HG03457 (cell line): Measurements from ENCODE around the gene DMD.
"Not testable (repeated sequence)": the region's sequence is repeated elsewhere in the genome, so short reads cannot be mapped to it uniquely, and the experiment has no call there.

Experiments
- ATAC-seq: cut with Tn5 transposase; IDR thresholded peaks from one replicate; pipeline ENCODE4 v1.9.1; 2021; ENCODE audit warnings: moderate number of reproducible peaks; ENCODE audit not compliant: unreplicated experiment

DMD gene

DNA sequence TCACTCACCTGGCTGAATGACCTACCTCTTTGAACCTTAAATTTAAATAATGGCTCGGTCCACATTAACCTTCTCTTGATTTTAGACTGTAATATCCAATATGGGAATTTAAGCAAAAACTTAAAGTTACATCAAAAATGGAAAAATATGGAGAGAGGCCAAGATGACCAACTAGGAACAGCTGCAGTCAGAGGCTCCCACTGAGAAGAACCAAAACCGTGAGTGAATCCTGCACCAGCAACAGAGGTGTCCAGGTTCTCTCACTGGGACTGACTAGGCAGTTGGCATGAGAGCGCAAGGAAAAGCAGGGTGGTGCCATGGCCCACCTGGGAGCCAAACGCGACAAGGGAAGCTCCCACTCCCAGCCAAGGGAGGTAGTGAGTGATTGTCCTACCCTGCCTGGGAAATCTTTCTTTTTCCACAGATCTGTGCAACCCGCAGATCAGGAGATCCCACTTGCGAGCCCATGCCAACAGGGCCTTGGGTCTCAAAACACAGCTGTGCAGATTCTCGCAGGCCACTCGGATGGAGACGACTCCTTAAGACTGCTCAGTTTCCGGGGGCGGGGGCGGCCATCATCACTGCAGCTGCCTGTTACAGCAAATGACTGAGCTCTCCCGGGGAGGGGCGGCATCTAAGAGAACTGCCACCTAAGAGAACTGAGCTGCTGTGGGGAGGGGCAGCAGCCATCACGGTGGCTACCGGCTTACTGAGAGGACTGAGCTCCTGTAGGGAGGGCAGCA lies 343.4 kb downstream of the DMD start:
- ATAC-seq = no peak

DNA sequence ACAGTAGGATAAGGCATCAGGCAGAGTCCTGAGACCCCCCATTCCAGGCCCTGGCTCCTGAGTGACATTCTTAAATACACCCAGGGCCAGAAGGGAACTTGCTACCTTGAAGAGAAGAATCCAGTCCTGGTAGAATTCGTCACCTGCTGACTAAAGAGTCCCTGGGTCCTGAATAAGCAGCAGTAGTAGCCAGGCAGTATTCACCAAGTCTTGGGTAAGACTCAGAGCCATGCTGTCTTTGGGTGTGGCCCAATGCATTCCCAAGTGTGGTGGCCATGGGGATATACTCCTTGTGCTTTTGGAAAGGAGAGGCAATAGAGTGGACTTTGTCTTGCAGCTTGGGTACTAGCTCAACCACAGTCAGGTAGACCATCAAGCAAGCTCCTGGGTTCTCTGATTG lies 359.1 kb downstream of the DMD start:
- no peak for ATAC-seq

DNA sequence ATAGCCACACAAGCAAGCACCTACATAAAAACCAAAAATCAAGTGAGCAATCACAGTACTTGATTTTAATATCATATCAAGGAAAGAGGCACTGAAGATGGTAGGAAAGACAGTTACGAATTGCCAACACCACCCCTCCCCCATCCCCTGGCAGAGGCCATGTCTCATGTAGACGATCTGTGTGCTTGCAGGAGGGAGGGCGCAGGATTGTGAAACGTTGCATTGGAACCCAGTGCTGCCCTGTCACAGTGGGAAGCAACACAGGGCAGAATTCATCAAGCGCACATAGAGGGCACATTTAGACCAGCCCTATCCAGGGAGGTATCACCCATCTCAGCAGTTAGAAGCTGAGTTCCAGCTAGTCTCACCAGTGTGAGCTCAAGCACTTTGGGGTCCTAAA lies 359.8 kb downstream of the DMD start:
- ATAC-seq = no peak

DNA sequence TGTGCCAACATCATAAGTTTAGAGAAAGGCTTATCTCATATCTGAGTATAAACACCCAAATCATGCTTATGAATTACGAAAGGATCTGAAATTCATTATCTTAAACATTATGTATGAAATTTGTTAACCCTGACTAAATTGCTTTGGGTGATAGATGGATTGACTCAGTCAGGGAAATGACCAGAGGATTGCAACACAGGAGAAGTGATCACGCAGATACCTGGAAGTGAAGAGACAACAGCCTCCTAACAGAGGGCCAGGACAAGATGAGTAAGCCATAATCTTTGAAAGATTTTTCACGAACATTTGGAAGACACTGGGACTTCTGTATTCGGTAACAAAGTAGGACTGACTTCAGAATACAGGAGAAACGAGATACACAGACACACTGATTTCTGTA lies 363.4 kb downstream of the DMD start:
- no peak for ATAC-seq

DNA sequence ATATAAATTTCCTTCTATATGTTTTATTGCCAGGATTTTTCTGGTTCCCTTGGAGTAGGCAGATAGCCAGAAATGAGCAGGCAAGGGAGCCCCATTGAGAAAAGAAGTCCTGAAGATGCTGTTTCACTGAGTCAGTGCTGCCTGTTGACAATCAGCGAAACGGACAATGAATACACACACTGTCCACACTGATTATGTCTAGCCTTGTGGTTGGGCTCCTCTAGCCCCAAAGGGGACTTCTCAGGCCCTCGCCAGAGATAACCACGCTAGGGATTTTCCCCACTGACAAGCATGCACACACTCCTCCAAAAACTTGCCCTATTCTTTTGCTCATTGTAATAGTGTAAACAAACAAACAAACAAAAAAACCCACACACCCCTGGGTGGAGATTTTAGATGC lies 369.3 kb downstream of the DMD start:
- no peak for ATAC-seq

DNA sequence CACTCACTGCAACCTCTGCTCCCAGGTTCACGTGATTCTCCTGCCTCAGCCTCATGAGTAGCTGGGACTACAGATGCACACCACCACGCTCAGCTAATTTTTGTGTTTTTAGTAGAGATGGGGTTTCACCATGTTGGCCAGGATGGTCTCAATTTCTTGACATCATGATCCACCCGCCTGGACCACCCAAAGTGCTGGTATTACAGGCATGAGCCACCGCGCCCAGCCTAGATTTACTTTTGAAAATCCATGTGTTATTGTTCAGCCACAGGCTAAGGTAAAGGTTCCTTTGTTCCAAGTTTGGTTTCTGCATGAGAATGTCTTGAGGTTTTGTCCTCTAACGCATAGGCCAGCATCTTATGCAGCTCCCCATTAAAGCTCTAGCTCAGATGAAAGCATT lies 371.6 kb downstream of the DMD start:
- ATAC-seq = no peak

DNA sequence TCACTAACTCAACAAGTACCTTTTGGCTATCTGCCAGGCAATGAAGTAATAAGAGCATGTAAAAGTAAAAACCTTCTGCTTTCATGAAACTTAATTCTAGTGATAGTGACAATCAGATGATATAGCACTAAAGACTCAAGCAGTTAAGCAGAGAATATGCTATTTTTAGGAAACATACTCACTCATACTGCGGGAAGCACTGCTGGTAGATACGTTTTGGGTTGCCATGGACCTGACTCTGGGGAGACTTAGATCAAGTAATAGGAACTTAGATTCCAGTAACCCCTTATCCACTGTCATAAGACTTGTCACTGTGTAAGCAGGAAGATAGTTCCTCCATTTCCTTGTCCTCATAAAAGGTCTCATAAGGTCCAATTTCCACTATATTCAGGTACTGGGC lies 386.3 kb downstream of the DMD start:
- no peak for ATAC-seq

DNA sequence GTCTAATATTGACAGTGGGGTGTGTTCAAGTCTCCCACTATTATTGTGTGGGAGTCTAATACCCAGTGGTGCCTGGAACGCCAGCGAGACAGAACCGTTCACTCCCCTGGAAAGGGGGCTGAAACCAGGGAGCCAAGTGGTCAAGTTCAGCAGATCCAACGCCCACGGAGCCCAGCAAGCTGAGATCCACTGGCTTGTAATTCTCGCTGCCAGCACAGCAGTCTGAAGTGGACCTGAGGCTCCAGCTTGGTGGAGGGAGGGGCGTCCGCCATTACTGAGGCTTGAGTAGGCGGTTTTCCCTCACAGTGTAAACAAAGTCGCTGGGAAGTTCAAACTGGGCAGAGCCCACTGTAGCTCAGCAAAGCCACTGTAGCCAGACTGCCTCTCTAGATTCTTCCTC lies 407.3 kb downstream of the DMD start:
- ATAC-seq = no peak

DNA sequence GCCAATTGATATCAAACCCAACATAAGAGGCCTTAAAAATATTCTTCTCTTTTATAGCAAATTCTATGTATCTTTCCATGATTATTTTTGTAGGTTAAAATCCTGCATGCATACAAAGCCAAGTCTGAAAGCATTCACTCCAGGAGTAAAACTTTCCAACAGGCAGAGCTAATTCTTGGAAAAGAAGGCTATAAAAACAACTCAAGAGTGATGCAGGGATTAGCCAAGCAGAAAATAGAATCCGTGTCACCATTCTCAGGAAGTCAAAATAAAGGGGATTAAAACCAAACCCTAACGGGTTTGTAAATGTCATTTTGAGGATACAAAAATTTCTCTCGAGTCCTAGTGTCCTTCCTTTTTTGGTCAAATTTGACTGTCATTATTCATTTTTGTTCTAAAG lies 412.4 kb downstream of the DMD start:
- ATAC-seq = no peak

DNA sequence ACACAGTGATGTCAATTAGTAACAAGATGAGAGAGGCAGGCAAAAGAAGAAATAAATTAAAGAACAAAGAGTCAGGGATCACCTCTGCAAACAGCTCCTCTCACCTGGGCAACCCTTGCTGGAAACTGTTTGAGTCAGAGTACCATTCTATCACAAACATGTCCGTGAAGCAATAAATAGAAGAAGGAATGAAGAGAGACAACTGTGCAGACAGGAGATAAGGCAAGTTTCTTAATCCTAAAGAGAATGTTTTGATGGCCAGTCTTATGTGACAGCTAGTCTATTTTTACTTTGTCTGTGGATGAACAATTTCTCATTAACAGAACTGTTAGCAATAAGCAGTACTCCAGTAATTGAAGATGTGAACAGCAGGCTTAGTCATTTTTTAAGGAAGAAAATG lies 422.4 kb downstream of the DMD start:
- no peak for ATAC-seq

DNA sequence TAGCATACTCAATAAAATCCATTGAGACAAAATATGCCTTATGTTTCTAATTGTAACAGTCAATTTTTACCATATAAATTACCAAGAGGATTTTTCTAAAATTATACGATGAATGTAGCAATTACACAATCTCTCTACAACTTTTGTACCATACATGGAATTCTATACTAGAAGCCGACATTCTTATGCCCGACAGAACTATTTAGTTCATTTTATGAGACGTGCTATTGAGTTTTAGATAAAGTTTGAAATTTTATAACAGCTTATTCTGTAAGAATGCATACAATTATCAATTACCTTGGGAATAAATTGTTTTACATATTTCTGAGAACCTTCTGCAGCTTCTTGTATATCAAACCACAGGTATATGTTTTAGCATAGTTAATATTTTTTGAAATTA lies 431.2 kb downstream of the DMD start:
- no peak for ATAC-seq

DNA sequence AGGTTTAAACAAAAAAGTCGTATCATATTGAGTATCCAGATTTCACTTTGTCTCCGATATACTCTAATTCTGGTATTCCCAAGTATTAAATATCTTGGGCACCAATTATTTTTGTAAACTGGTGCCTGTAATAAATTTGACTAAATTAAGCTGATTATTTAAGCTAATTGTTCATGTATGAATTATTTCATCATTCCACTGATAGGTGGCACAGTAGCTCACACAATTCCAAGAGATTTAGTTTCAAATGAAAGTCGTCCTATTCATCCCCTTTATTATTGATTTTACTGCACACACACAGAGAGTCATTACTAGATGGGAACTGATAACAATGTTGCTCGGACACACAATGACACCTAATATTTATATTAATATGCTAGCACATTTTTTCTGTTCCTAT lies 432.4 kb downstream of the DMD start:
- no peak for ATAC-seq

DNA sequence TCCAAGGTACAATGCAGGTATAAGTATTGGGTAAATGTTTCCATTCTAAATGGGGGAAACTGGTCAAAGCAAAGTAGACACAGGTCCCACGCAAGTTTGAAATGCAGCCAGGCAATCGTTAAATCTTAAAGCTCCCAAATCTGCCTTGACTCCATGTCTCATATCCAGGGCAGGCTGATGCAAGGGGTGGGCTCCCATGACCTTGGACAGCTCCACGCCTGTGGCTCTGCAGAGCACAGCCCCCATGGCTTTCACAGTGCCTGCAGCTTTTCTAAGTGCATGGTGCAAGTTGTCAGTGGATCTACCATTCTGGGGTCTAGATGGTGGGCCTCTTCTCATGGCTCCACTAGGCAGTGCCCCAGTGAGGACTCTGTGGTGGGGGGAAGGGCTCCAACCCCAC lies 436.4 kb downstream of the DMD start:
- no peak for ATAC-seq

DNA sequence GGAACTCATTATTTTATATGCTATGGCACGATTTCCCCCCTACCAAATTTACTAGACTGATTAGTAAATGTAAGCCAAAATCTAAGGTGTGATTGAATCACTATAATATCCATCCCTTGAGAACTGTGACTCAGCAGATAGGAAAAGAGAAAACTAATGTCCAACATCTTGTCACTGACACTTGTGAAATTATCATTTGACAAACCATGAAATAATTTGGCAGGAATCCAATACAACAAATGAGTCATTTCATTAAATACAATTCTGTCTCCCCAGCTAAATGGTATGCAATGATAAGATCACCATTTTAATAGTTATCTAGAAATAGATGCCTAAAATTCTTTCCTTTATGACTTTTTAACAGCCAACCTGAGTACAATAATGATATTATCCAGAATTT lies 462.3 kb downstream of the DMD start:
- no peak for ATAC-seq

DNA sequence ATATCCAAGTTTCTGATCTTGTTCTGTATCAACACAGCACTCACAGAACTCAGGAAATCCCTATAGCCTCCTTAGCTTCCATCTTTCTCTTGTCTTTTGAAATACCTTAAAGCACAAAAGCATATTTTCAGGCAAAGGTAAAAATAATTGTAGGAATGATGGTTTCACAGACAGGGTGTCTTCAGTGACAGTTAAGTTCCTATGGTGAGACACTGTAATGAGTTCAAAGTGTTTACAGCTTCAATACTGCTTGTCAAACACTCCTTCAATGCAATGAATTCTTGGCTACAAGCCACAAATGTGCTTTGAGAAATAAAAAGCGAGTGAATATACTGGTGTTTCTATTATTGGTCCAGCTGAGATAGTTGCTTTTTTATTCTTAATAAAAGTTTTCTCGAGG lies 466.0 kb downstream of the DMD start:
- no peak for ATAC-seq

DNA sequence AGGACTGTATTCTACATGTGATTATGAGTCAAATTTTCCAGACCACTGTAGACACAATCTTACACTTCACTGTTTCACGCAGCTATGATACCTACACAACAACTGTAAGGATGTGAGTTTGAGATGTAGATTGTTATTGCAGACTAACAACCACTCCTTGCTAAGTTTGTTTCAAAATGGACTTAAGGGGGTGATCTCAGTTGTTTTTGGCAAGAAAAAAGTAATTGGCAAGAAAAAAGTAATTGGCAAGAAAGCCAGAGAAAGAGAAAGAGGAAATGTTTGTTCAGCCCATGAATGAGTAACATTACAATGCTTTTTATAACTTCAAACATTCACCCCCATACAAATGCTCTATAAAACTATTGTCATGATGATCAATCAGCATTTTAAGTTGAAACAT lies 466.4 kb downstream of the DMD start:
- ATAC-seq = no peak

DNA sequence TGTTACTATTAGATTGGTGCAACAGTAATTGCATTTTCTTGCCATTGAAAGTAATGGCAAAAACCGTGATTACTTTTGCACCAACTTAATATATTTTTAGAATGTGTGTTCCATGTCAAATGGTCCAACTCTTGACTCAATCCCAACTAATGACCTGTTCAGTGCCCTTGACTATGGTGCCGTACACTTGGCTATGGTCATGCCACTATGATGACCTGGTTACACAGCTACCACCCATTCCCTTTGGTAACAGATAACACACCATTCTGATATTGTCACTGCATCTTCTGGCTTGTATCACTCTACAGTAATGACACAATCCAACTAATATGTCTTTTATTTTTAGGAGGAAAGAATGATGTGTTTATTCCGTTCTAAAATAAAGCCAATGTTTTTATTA lies 469.4 kb downstream of the DMD start:
- no peak for ATAC-seq

DNA sequence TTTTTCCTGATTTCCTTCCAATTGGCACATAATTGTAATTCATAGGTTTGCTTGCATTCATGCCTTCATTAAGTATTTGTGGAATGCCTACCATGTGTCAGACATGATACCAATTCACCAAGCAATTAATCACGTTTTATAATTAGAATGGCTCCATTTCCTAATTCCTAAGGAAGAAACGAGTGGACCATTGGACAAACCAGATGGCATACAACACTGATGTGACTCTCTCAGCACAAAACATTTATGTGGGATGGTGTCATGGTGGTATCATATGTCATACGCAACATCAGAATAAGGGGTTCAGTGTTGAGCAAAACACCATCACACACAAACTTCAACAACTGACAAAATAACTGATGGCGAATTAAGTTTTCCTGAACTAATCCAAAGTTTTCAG lies 502.8 kb downstream of the DMD start:
- no peak for ATAC-seq

DNA sequence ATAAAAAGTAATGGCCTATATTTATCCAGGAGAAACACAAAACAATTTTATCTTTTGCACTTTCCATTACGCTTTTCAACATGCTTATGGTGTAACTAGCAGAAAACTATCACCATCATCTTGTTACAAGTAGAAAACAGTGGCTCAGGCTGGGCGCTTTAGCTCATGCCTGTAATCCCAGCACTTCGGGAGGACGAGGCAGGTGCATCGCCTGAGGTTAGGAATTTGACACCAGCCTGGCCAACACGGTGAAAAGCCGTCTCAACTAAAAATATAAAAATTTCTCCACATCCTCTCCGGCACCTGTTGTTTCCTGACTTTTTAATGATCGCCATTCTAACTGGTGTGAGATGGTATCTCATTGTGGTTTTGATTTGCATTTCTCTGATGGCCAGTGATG lies 506.0 kb downstream of the DMD start:
- not testable (repeated sequence) for ATAC-seq

DNA sequence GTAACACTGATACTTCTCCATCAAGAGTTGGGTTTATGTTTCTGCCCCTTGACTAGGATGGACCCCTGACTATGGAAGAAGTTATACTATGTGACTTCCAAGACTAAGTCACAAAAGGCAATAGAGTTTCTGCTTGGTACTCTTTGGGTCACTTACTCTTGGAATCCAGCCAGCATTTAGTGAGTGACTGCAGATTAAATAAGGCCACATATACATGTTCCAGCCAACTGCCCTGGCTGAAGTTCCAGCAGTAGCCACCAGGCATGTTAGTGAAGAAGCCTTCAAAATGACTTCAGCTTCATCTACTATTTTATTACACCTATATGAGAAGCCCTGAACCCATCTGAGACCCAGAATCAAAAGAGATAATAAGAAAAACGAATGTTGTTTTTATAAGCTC lies 524.0 kb downstream of the DMD start:
- ATAC-seq = no peak

DNA sequence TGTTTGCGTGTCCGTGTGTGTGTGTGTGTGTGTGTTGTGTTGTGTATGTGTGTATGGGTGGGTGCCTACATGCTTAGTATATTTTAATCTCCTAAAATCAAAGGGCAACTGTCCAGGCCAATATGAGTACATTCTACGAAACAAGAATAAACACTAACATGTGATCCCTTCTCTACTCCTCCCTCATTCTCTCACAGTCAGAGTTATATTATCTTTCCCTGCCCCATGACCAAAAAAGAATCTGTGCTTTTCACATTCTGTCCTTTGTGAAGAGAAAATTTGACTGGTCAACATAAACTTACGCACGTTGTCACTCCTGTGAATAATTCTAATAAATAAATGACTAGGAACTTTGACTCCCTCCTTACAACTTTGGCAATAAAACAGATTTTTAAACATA lies 532.9 kb downstream of the DMD start:
- ATAC-seq = no peak

DNA sequence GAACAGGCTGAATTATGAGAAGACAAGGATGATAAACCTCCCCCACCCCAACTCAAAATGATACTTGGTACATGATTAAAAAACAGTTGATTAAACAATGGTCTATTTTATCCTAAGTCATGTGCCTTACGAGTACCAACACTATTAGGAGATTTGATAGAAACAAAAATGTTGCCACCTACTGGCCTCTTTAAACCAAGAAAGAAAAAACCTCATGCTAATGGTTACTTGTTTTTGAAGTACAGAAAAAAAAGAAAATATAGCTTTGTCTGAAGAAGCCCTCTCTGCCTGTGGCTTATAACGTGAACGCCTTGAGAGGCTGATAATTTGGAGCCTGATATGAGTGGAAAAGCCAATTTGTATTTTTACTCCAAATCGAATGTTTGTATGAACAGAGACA lies 538.2 kb downstream of the DMD start:
- ATAC-seq = no peak

DNA sequence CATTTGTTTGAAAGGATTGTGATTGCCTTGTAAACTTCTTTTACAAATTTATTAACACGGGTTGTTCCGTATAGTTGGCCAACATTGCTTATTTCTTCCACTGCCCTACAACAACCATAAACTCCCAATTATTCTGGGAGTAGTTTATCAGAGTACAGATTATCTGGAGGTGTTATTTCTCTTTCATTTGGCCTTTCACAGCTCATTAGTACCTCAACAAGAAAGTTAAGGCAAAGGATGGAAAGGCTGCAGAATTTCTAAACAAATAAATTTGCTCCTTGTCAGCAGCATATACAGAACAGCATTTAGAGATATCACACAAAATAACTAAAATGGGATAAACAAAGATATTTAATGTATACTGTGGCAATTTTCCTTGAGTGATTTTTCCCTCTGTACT lies 548.8 kb downstream of the DMD start:
- ATAC-seq = no peak
